Ascending aorta (tissue), 2 donors: ENCODE measurements around the gene EIF2D. TPM values are rescaled to one million over a fixed set of nuclear protein-coding genes. Genes with fewer than 3 reads are reported as not detected.

Experiments used
- DNase-seq, 2 donors: peaks; one replicate each; pipeline ENCODE4 v3.0.0-alpha.2; 2019; ENCODE audit warnings: low spot score in 2 of 2
- H3K27ac ChIP-seq, 2 donors: fragments of 200-600 bp; sonication (generic); one replicate each; pipeline ENCODE4 v1.5.1; 2016 to 2017; ENCODE audit warnings: mild to moderate bottlenecking in 1 of 2
- H3K27me3 ChIP-seq: fragments of 200-600 bp; sonication (generic); one replicate; pipeline ENCODE4 v1.5.1; 2017
- H3K36me3 ChIP-seq, 2 donors: fragments of 200-600 bp; sonication (generic); one replicate each; pipeline ENCODE4 v1.5.1; 2016
- H3K4me1 ChIP-seq, 2 donors: fragments of 200-600 bp; sonication (generic); one replicate each; pipeline ENCODE4 v1.5.1; 2016 to 2017; ENCODE audit warnings: mild to moderate bottlenecking in 1 of 2
- H3K4me3 ChIP-seq, 2 donors: fragments of 200-600 bp; sonication (generic); one replicate each; pipeline ENCODE4 v1.5.1; 2016 to 2017; ENCODE audit warnings: mild to moderate bottlenecking in 1 of 2
- H3K9me3 ChIP-seq, 2 donors: fragments of 200-600 bp; sonication (generic); one replicate each; pipeline ENCODE4 v1.5.1; 2016
- intact Hi-C: fragments of 100-400 bp; cut with DNase I; formaldehyde crosslinking; loops from one replicate; pipeline ENCODE4 v1.15.1; 2023
- total RNA-seq: library from RNA; depleted of rRNA; stranded (reverse); fragments of >200 nt; gene quantifications from one replicate; pipeline ENCODE4 v1.1.0, GENCODE V29; 2016
- TF ChIP-seq, protein P1 (sequence below), 3 experiments: fragments of 200-600 bp in 2 of 3; fragments of 450-650 bp in 1 of 3; sonication (generic) in 2 of 3; IDR thresholded peaks; one replicate each; pipeline ENCODE4 v1.5.1; 2016 to 2019; ENCODE audit warnings: antibody characterized with exemption in 3 of 3, mild to moderate bottlenecking in 1 of 3, moderate library complexity in 1 of 3

The EIF2D gene
- total RNA-seq, 1 donor from 2014 or later, result 40.2 TPM

DNA sequence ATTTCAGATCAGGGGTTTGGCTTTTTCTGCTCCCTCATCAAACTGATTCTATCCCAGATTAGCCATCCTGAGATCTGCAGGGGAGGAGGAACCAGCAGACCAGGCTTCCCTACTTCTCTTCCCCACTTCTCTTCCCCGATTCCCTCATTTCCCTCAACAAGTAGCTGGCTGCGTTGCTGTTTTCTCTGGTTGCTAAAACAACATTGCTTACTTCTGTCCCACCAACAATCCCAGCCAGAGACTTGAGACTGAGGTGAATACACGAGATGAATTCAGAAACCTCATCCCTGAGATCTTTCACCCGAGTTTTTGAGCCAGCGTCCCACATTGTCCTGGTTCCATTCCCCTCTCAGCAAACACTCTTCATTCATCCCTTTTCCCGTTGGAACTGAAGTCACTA is 45.5 kb upstream of the EIF2D start:
- Histone ChIP-seq H3K4me3 (no peak overlapping the region), H3K4me1 (no peaks in the 10 kb centered on the region), H3K27ac (no peak overlapping the region), H3K36me3 (no peaks in the 10 kb centered on the region), H3K27me3 (no peaks in the 10 kb centered on the region), H3K9me3 (no peaks in the 10 kb centered on the region)
- no peak for DNase-seq
- intact Hi-C loops, result loop anchor here (5.0 kb wide), 1 partner anchor 150 kb away; no protein-coding TSS in a partner anchor
- TF ChIP-seq, protein P1, sequence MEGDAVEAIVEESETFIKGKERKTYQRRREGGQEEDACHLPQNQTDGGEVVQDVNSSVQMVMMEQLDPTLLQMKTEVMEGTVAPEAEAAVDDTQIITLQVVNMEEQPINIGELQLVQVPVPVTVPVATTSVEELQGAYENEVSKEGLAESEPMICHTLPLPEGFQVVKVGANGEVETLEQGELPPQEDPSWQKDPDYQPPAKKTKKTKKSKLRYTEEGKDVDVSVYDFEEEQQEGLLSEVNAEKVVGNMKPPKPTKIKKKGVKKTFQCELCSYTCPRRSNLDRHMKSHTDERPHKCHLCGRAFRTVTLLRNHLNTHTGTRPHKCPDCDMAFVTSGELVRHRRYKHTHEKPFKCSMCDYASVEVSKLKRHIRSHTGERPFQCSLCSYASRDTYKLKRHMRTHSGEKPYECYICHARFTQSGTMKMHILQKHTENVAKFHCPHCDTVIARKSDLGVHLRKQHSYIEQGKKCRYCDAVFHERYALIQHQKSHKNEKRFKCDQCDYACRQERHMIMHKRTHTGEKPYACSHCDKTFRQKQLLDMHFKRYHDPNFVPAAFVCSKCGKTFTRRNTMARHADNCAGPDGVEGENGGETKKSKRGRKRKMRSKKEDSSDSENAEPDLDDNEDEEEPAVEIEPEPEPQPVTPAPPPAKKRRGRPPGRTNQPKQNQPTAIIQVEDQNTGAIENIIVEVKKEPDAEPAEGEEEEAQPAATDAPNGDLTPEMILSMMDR (IDR thresholded peaks at IDR 0.05), result no peak

DNA sequence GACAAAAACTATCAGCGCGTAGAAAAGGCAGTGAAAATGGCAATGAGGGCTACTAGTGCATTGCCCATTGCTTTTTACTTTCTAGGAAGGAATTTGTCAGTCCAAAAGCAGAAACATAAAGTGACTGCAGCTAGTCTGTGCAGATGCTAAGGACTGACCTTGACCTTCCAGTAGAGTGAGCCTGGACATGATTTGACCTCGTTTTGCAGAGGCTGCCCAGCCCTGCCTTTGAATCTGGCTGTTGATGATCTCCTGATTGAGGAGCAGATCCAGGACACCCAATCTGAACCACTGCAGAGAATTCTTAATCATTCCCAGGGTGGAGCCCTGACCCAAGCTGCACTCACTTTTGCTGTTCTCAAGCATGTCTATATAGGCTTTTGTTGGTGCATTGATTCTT is 44.7 kb upstream of the EIF2D start:
- no peak for DNase-seq
- TF ChIP-seq, protein P1 (IDR thresholded peaks at IDR 0.05), result no peak
- no peaks in the 10 kb centered on the region for H3K36me3 ChIP-seq
- H3K27ac ChIP-seq, result no peak overlapping the region
- intact Hi-C loops, result loop anchor here (5.0 kb wide), 1 partner anchor 150 kb away; no protein-coding TSS in a partner anchor
- no peaks in the 10 kb centered on the region for H3K9me3 ChIP-seq
- no peaks in the 10 kb centered on the region for H3K27me3 ChIP-seq
- H3K4me1 ChIP-seq, result no peaks in the 10 kb centered on the region
- H3K4me3 ChIP-seq, result no peak overlapping the region

DNA sequence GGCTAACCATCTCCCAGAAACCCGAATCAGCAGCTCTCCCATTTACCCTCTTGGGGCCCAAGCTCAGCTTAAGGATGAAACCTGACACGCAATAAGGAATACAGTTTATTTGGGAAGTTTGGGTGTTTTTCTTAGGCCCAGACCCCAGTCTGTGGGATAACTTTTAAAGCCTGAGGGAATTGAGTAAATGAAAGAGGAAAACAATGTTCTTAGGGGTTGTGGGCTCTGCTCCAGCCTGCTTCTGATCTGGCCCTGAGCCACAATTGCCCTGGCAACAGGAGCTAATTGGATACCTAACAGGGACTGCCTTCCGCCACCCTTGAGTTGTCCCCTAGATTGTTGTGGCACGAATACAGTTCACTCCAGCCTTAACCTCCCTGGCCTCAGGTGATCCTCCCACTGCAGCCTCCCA is 43.2 kb upstream of the EIF2D start:
- H3K36me3 ChIP-seq, result no peaks in the 10 kb centered on the region
- H3K27me3 ChIP-seq, result no peaks in the 10 kb centered on the region
- H3K9me3 ChIP-seq, result no peaks in the 10 kb centered on the region
- intact Hi-C loops, result loop anchor here (5.0 kb wide), 1 partner anchor 152 kb away; no protein-coding TSS in a partner anchor
- H3K4me1 ChIP-seq, result no peaks in the 10 kb centered on the region
- H3K27ac ChIP-seq, result no peak overlapping the region
- no peak for DNase-seq
- TF ChIP-seq, protein P1 (IDR thresholded peaks at IDR 0.05), result no peak
- no peak overlapping the region for H3K4me3 ChIP-seq

DNA sequence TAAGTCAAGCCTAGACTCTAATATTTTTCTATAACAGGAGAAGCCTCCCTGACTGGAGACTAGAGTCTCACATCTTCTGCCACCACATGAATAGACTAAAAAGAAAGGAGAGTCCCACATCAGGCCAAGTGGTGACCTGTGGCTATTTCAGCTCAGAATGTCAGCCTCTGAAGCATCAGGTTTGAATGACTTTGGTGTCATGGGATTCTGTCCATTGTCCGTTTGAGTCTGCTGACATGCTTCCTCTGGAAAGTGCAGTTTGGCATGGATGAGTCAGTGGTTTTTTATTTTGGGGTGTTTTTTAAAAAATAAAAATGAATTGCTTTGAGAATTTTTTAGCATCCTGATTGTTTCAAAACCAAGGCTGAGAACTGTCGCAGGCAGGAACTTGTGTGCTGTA is 42.6 kb upstream of the EIF2D start:
- Histone ChIP-seq H3K4me3 (no peak overlapping the region), H3K27ac (no peak overlapping the region), H3K4me1 (no peaks in the 10 kb centered on the region), H3K27me3 (no peaks in the 10 kb centered on the region), H3K9me3 (no peaks in the 10 kb centered on the region), H3K36me3 (no peaks in the 10 kb centered on the region)
- no peak for DNase-seq
- intact Hi-C loops, result loop anchor here (5.0 kb wide), 1 partner anchor 152 kb away; no protein-coding TSS in a partner anchor
- TF ChIP-seq, protein P1 (IDR thresholded peaks at IDR 0.05), result no peak

DNA sequence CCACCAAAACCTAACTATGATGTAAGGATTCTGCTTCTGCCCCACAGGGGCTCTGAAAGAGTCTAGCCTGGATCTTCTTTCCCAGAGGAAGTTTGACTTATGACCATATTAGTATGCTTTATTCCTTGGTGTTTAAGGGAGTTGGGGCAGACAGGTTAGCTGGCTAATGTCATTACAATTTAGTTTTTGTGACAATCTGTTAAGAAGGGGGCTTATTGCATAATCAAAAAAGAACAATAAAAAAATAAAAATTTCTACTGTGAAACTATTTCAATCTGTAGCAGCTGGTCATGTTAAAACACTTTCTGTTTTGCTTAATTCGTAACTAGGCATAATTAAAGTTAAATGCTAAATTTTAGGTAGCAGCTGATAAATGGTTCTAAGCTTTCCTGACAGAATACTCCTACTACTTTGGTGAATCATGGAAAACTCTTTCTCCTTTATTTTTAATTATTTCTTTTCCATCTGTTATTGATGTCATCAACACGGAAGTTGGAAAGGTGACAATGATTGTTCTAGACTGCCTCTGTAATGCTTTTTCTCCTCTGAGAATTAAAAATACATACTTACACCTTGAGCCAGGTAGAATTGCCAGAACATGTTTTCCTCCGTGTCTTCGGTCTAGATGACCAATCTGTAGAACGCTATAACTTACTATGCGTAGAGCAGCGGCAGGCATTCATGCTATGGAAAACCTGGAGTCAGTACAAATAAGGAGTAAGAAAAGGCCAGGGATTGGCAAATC is 41.6 kb upstream of the EIF2D start:
- intact Hi-C loops, result no loop called here
- H3K9me3 ChIP-seq, result no peaks in the 10 kb centered on the region
- H3K4me3 ChIP-seq, result no peak overlapping the region
- no peaks in the 10 kb centered on the region for H3K4me1 ChIP-seq
- TF ChIP-seq, protein P1 (IDR thresholded peaks at IDR 0.05), result no peak
- no peak overlapping the region for H3K27ac ChIP-seq
- H3K36me3 ChIP-seq, result no peaks in the 10 kb centered on the region
- no peak for DNase-seq
- H3K27me3 ChIP-seq, result no peaks in the 10 kb centered on the region
